Lung (tissue), 12 donors: Measurements from ENCODE around the gene CCDC178. TPM values are rescaled to one million over a fixed set of nuclear protein-coding genes. Genes with fewer than 3 reads are reported as not detected.

Source experiments
- ATAC-seq: fragments of 200-7000 bp; cut with Tn5 transposase; one replicate; pipeline ENCODE4 v1.9.1; 2020; ENCODE audit warnings: moderate number of reproducible peaks; ENCODE audit not compliant: insufficient read depth, low FRiP score
- DNase-seq, 3 donors: peaks; one replicate each; pipeline ENCODE4 v3.0.0-alpha.2; 2013 to 2017
- H3K27ac ChIP-seq, 2 donors: one replicate each; pipeline ENCODE4 v1.5.1; 2013; ENCODE audit warnings: mild to moderate bottlenecking in 2 of 2, moderate library complexity in 2 of 2, control low read depth in 1 of 2, inconsistent platforms in 1 of 2, low read depth in 1 of 2, low read length in 1 of 2
- H3K27me3 ChIP-seq, 3 donors: one replicate each; pipeline ENCODE4 v1.5.1; 2013; ENCODE audit warnings: low read length in 2 of 3; ENCODE audit not compliant: control insufficient read depth in 3 of 3, insufficient read depth in 3 of 3
- H3K36me3 ChIP-seq, 4 donors: one replicate each; pipeline ENCODE4 v1.5.1; 2013; ENCODE audit warnings: low read length in 4 of 4, mild to moderate bottlenecking in 1 of 4, moderate library complexity in 1 of 4; ENCODE audit not compliant: control insufficient read depth in 4 of 4, insufficient read depth in 4 of 4
- H3K4me1 ChIP-seq, 5 donors: one replicate each; pipeline ENCODE4 v1.5.1; 2013; ENCODE audit warnings: low read length in 5 of 5, mild to moderate bottlenecking in 2 of 5, moderate library complexity in 1 of 5; ENCODE audit not compliant: control insufficient read depth in 5 of 5, insufficient read depth in 5 of 5
- H3K4me3 ChIP-seq: one replicate; pipeline ENCODE4 v1.5.1; 2013; ENCODE audit warnings: mild to moderate bottlenecking, control low read depth, moderate library complexity
- H3K9ac ChIP-seq, 2 donors: one replicate each; pipeline ENCODE4 v1.5.1; 2013; ENCODE audit warnings: low read length in 2 of 2, control low read depth in 1 of 2; ENCODE audit not compliant: insufficient read depth in 1 of 2
- H3K9me3 ChIP-seq, 4 donors: one replicate each; pipeline ENCODE4 v1.5.1; 2013; ENCODE audit warnings: low read length in 3 of 4, mild to moderate bottlenecking in 1 of 4, moderate library complexity in 1 of 4; ENCODE audit not compliant: control insufficient read depth in 4 of 4, insufficient read depth in 3 of 4
- WGBS, 2 donors: extraction: QIAGEN DNeasy Blood & Tissue Kit; methylation state at CpG; one replicate each; pipeline ENCODE4 v1.1.7; 2013; 5-methylcytosine and 5-hydroxymethylcytosine counted together
- polyA plus RNA-seq, 2 donors: library from polyadenylated mRNA; stranded (reverse); fragments of 200-250 nt; gene quantifications; one replicate each; pipeline ENCODE4 v1.2.1, GENCODE V29; 2013
- total RNA-seq, 2 donors: library from RNA; depleted of rRNA in 1 of 2; stranded (reverse); fragments of >200 nt in 1 of 2; gene quantifications; one replicate each; pipeline ENCODE4 v1.2.1, GENCODE V29; 2014 to 2021
- TF ChIP-seq, protein P1 (sequence below): IDR thresholded peaks from 2 replicates; pipeline ENCODE4 v1.5.1; 2012; ENCODE audit warnings: mild to moderate bottlenecking; ENCODE audit errors: control extremely low read depth, extremely low read depth
- donor health status: control.
- donor health status: control.
- donor health status: Bipolar disorder and iron deficiency.
- donor health status: healthy.
- donor health status: DM: yes; HTN: yes; CAD: no.

Gene CCDC178
- total and polyA plus RNA-seq, 4 donors, result 0.08 to 1.1 (median 0.77) TPM

DNA sequence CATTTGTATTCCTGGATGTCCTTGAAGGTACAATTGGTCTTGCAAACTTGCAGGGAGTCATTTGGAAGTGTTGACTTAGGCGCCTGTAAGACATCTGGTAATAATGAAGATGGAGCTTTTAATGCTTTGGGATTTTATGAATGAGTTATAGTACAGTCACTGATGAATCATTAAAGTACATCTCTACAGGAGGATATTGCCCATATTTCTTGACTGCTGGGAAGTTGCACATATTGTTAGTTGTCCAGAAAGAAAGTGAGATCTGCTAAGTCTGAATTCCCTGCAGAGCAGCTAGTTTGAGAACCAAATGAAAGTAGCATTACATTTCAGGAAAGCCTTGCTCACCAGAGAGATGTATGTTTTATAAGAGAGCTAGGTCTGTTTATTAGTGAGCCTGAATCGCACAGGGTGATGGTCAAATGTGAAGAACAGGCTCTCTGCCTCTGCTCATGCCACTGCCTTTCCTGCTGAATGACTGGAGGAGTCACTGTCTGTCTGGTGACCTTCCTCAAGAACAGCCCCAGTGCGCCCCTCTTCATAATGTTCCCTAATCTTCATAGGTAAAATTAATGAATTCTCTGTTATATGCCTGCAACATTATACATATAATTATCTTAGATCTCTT is 528.7 kb downstream of the CCDC178 start:
- H3K9ac ChIP-seq, result no peak overlapping the region
- H3K4me1 ChIP-seq, result no peaks in the 10 kb centered on the region
- no peak overlapping the region for H3K27ac ChIP-seq
- no peaks in the 10 kb centered on the region for H3K9me3 ChIP-seq
- H3K36me3 ChIP-seq, result no peaks in the 10 kb centered on the region
- TF ChIP-seq, protein P1, sequence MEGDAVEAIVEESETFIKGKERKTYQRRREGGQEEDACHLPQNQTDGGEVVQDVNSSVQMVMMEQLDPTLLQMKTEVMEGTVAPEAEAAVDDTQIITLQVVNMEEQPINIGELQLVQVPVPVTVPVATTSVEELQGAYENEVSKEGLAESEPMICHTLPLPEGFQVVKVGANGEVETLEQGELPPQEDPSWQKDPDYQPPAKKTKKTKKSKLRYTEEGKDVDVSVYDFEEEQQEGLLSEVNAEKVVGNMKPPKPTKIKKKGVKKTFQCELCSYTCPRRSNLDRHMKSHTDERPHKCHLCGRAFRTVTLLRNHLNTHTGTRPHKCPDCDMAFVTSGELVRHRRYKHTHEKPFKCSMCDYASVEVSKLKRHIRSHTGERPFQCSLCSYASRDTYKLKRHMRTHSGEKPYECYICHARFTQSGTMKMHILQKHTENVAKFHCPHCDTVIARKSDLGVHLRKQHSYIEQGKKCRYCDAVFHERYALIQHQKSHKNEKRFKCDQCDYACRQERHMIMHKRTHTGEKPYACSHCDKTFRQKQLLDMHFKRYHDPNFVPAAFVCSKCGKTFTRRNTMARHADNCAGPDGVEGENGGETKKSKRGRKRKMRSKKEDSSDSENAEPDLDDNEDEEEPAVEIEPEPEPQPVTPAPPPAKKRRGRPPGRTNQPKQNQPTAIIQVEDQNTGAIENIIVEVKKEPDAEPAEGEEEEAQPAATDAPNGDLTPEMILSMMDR, result no peak
- ATAC-seq (no peak), DNase-seq (no peak)
- H3K27me3 ChIP-seq, result no peaks in the 10 kb centered on the region
- 86 to 92% methylated on average over 3 of the region's 3 CpGs for WGBS, 2 donors
- no peak overlapping the region for H3K4me3 ChIP-seq

DNA sequence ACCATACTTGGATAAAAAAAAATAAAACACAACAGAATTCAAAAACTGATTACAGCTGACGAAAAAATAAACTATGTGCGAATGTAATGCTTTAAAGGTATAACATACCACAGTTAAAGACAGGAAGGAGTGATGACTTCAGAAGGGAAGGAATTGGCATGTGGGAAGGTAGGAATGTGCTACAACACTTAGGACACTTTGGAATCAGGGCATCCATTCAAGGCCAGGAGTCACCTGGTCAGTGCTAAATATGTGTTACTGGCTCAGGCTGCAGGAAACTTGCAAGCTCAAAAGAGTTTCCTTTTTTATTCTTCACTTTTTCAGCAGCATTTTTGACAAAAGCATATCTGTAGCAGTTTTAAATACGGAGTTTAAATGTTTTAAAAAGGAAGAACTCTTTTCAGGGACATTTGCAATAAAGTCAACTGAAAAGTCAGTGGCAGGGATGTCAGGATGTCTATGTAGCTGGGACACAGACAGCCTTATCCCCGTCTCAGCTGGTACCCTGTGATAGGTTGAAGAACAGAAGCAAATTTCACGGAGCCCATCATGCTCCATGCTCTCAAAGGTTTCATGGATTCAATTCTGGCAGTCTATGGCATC is 529.7 kb downstream of the CCDC178 start:
- Histone ChIP-seq H3K27me3 (no peaks in the 10 kb centered on the region), H3K9ac (no peak overlapping the region), H3K9me3 (no peaks in the 10 kb centered on the region), H3K4me3 (no peak overlapping the region), H3K36me3 (no peaks in the 10 kb centered on the region), H3K4me1 (no peaks in the 10 kb centered on the region), H3K27ac (no peak overlapping the region)
- TF ChIP-seq, protein P1, result no peak
- 80 to 87% methylated on average over 5 of the region's 5 CpGs for WGBS, 2 donors
- DNase-seq, result no peak
- ATAC-seq, result no peak

DNA sequence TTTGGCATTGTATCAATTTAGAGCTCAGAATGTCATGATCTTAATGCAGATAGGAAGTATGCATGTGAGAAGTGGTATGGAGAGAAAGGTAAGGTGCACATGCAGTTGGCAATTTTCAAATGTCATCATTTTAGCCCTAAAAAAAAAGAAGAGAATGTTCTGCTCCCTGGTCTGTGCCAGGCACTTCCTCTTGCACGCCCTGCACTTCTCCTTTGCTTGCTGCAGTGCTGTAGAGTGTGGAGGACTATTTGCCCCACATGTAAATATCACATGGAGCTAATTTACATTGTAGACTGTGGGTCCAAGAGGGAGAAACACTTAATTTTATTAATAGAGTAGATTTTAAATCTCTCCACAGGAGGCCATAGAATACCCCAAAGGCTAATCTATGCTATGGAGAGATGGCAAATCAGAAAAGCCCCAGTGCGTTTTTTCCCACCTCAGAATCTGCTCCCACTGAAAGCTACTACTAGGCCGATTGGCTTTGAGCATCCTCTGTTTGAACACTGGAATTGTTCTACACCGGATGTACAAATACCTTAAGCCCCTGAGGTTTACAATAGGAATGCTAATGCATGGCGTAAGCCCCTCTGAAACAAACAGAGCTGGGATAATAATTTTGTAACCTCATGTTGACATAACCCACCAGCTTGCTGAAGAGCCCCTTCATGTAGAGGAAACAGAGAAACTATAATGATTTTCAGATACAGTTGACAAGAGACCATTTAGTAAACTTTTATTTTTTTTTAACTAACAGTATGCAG is 530.5 kb downstream of the CCDC178 start:
- no peak for ATAC-seq
- no peak for DNase-seq
- TF ChIP-seq, protein P1, result no peak
- H3K9ac ChIP-seq, result no peak overlapping the region
- no peaks in the 10 kb centered on the region for H3K27me3 ChIP-seq
- no peaks in the 10 kb centered on the region for H3K4me1 ChIP-seq
- H3K9me3 ChIP-seq, result peaks cover 0 to 2% (median 0%) of the 10 kb centered on the region in 4 donors
- H3K36me3 ChIP-seq, result no peaks in the 10 kb centered on the region
- H3K27ac ChIP-seq, result no peak overlapping the region
- WGBS, 2 donors, result 62 to 64% methylated on average over 5 of the region's 5 CpGs
- no peak overlapping the region for H3K4me3 ChIP-seq
